ENCODE results near the gene HHATL. TPM values are rescaled to one million over a fixed set of nuclear protein-coding genes. Genes with fewer than 3 reads are reported as not detected.

HHATL gene
- total and polyA plus RNA-seq, 10 of the 15 experiments (the other 5 are each of a cell fraction or from before 2014, with no cell fraction given): not detected

DNA sequence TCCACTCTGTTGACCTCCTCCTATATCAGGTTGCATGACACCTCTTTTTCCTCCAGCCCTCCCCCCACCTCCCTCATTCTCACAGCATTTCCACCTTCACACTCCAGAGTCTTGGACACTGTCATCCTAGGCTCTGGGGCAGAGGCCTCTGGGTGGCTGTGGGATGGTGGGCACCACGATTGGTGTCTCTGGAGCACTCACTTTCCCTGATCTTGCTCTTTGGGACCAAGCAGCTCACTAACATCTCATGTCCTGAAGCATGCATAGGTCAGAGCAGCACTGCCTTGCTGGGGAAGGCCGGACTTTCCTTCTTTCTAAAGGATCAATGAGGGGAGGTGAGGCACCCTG lies 34.2 kb downstream of the HHATL start:
- ChIA-PET SMC1A (ENCODE audit: uncharacterized antibody, unreplicated experiment) (no interaction called here), CTCF (no interaction called here)
- in situ Hi-C loops (cut with MboI): no loop called here

More for the DNA sequence above, 34.2 kb downstream of the HHATL start:
- no peaks in the 10 kb centered on the region for H3K36me3 ChIP-seq (ENCODE audit: control insufficient read depth in 2 of 2, insufficient read depth in 2 of 2, low read length in 1 of 2)
- H3K4me1 ChIP-seq (ENCODE audit: control insufficient read depth, insufficient read depth, low read length): peaks cover 7% of the 10 kb centered on the region
- no TSS peak for BruUV-seq (replicated peaks)
- H3K4me3 ChIP-seq: no peak overlapping the region
- H3K9ac ChIP-seq (ENCODE audit: control insufficient read depth, insufficient read depth, low read length): no peak overlapping the region
- RAD21 ChIA-PET (ENCODE audit: unreplicated experiment): no interaction called here
- FAIRE-seq (no peak), ATAC-seq (no peak), DNase-seq (ENCODE audit: low read depth, low spot score) (no peak)
- no peaks in the 10 kb centered on the region for H3K79me2 ChIP-seq (ENCODE audit: control insufficient read depth, insufficient read depth, low read length)
- H3K27ac ChIP-seq (ENCODE audit: control insufficient read depth, insufficient read depth): no peak overlapping the region
- TF ChIP-seq MYB (IDR thresholded peaks at IDR 0.05; ENCODE audit: borderline replicate concordance, low read depth, low read length) (no peak), HDAC2 (IDR thresholded peaks at IDR 0.05) (no peak), PAX5 (IDR thresholded peaks at IDR 0.05; ENCODE audit: borderline replicate concordance, low read depth, low read length) (no peak), PAX8 (IDR thresholded peaks at IDR 0.05) (no peak), SMARCA5 (IDR thresholded peaks at IDR 0.05) (no peak), POLR2A (IDR thresholded peaks at IDR 0.05; ENCODE audit: low read depth, low read length) (no peak), NFIC (IDR thresholded peaks at IDR 0.05; ENCODE audit: low read depth, low read length) (no peak), EED (IDR thresholded peaks at IDR 0.05; ENCODE audit: low read depth) (no peak), LARP7 (IDR thresholded peaks at IDR 0.05) (no peak), IRF3 (IDR thresholded peaks at IDR 0.05) (no peak)
- WGBS (ENCODE audit: insufficient coverage, insufficient replicate concordance, low lambda C conversion rate, missing lambda C conversion rate): 0% methylated on average over 2 of the region's 2 CpGs
- no peak overlapping the region for H2AFZ ChIP-seq (ENCODE audit: control insufficient read depth, low read depth, low read length)
- no peaks in the 10 kb centered on the region for H4K20me1 ChIP-seq (ENCODE audit: control insufficient read depth, insufficient read depth)
- H3K27me3 ChIP-seq (replicated peaks in 1 of 2; ENCODE audit: control insufficient read depth in 2 of 2, insufficient read depth in 2 of 2, low read length in 1 of 2): no peaks in the 10 kb centered on the region
- intact Hi-C loops (cut with micrococcal nuclease; ENCODE audit: unreplicated experiment): no loop called here
- H3K9me3 ChIP-seq (replicated peaks; ENCODE audit: control insufficient read depth, insufficient read depth, low read length): no peaks in the 10 kb centered on the region; the same call in 2 of the 3 replicates
- H3K4me2 ChIP-seq (ENCODE audit: control insufficient read depth, insufficient read depth): no peak overlapping the region
- POLR2A ChIA-PET: no interaction called here
